Gastroesophageal sphincter (tissue), 3 donors: ENCODE measurements around the gene CCDC40.

Experiments used
- CTCF ChIP-seq, 4 experiments: fragments of 200-600 bp in 2 of 4; fragments of 450-650 bp in 2 of 4; sonication (generic) in 1 of 4; IDR thresholded peaks; one replicate each; pipeline ENCODE4 v1.5.1; 2017 to 2019; ENCODE audit warnings: antibody characterized with exemption in 4 of 4, mild to moderate bottlenecking in 2 of 4, moderate library complexity in 2 of 4
- POLR2A ChIP-seq, 2 donors: fragments of 450-650 bp; IDR thresholded peaks; one replicate each; pipeline ENCODE4 v1.6.1; 2017; ENCODE audit warnings: antibody characterized with exemption in 2 of 2, mild to moderate bottlenecking in 2 of 2, moderate library complexity in 1 of 2
- POLR2AphosphoS5 ChIP-seq: sonication (generic); formaldehyde crosslinking; IDR thresholded peaks from one replicate; pipeline ENCODE4 v1.6.1; 2017; ENCODE audit warnings: antibody characterized with exemption

DNA sequence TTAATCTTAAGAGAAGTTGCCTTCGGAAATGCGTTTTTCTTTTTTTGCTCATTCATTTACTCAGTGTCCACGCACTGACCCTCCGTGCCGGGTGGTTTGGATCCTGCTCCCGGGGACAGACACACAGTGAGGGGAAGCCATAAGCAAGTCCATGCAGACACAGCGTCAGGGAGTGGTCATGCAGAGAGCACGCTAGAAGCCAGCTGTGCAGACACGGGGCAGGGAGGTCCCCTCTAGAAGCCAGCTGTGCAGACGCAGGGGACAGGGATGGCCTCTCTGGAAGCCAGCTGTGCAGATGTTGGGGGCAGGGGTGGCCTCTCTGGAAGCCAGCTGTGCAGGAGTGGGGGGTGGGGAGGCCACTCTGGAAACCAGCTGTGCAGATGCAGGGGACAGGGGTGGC is 69.7 kb downstream of the CCDC40 start:
- TF ChIP-seq CTCF (IDR thresholded peaks at IDR 0.05) (no peak), POLR2AphosphoS5 (no peak), POLR2A (IDR thresholded peaks at IDR 0.05) (no peak)
